HEK293 (cell line): ENCODE data around the gene SHOC2.

ENCODE experiments used
- CTCF ChIA-PET: fragments of 350-600 bp; formaldehyde crosslinking; extraction: SDS; loops from one replicate; lab custom pipeline; 2021; ENCODE audit warnings: antibody characterized with exemption; lab: Yijun Ruan, JAX
- POLR2A ChIA-PET: fragments of 300-600 bp; formaldehyde crosslinking; extraction: SDS; loops from one replicate; lab custom pipeline; 2020; ENCODE audit warnings: antibody characterized with exemption, inconsistent platforms; lab: Yijun Ruan, JAX
- H3K27ac ChIP-seq: fragments of 200-500 bp; sonication (Bioruptor generic); 2 replicates; pipeline ENCODE4 v1.5.1; 2014; ENCODE audit warnings: low read depth, low read length, control low read depth, inconsistent platforms; ENCODE audit errors: extremely low read depth
- H3K36me3 ChIP-seq, 2 experiments: fragments of 200-500 bp in 1 of 2; sonication (Bioruptor generic) in 1 of 2; 1 replicate in 1 of 2; 2 replicates in 1 of 2; pipeline ENCODE4 v1.5.1; 2014 to 2017; ENCODE audit warnings: inconsistent platforms in 2 of 2, low read length in 2 of 2; ENCODE audit not compliant: control insufficient read depth in 2 of 2, insufficient read depth in 1 of 2
- H3K4me1 ChIP-seq: fragments of 200-500 bp; sonication (Bioruptor generic); 2 replicates; pipeline ENCODE4 v1.5.1; 2014; ENCODE audit warnings: mild to moderate bottlenecking, low read length, inconsistent platforms; ENCODE audit not compliant: control insufficient read depth, insufficient read depth
- H3K4me3 ChIP-seq: 2 replicates; pipeline ENCODE4 v1.5.1; 2011; ENCODE audit warnings: low read depth, mild to moderate bottlenecking, control low read depth, low read length, moderate library complexity
- H3K9me3 ChIP-seq: fragments of 200-500 bp; sonication (Bioruptor generic); 2 replicates; pipeline ENCODE4 v1.5.1; 2014; ENCODE audit warnings: low read depth, low read length, inconsistent platforms; ENCODE audit not compliant: control insufficient read depth, insufficient read depth
- BCL11B ChIP-seq: fragments of 450-650 bp; formaldehyde crosslinking; IDR thresholded peaks from 2 replicates; pipeline ENCODE4 v1.5.1; 2016; ENCODE audit warnings: low read depth, missing biosample characterization, missing genetic modification characterization
- BCL6B ChIP-seq: fragments of 450-650 bp; formaldehyde crosslinking; IDR thresholded peaks from 2 replicates; pipeline ENCODE4 v1.5.1; 2017; ENCODE audit warnings: missing biosample characterization, missing genetic modification characterization
- PRDM10 ChIP-seq: fragments of 450-650 bp; formaldehyde crosslinking; IDR thresholded peaks from 2 replicates; pipeline ENCODE4 v1.5.1; 2016; ENCODE audit warnings: missing biosample characterization, missing genetic modification characterization
- SP2 ChIP-seq: fragments of 450-650 bp; formaldehyde crosslinking; IDR thresholded peaks from 2 replicates; pipeline ENCODE4 v1.5.1; 2016; ENCODE audit warnings: missing biosample characterization, missing genetic modification characterization
- YY2 ChIP-seq: fragments of 450-650 bp; formaldehyde crosslinking; IDR thresholded peaks from 2 replicates; pipeline ENCODE4 v1.5.1; 2016; ENCODE audit warnings: missing biosample characterization, missing genetic modification characterization
- ZBTB17 ChIP-seq: fragments of 450-650 bp; formaldehyde crosslinking; IDR thresholded peaks from 2 replicates; pipeline ENCODE4 v1.5.1; 2016; ENCODE audit warnings: missing biosample characterization, missing genetic modification characterization
- ZBTB20 ChIP-seq: fragments of 450-650 bp; formaldehyde crosslinking; IDR thresholded peaks from 2 replicates; pipeline ENCODE4 v1.5.1; 2016; ENCODE audit warnings: missing biosample characterization, missing genetic modification characterization
- ZBTB21 ChIP-seq: fragments of 450-650 bp; formaldehyde crosslinking; IDR thresholded peaks from 2 replicates; pipeline ENCODE4 v1.5.1; 2017; ENCODE audit warnings: missing biosample characterization, missing genetic modification characterization
- ZEB2 ChIP-seq: fragments of 450-650 bp; formaldehyde crosslinking; IDR thresholded peaks from 2 replicates; pipeline ENCODE4 v1.5.1; 2016; ENCODE audit warnings: missing biosample characterization, missing genetic modification characterization
- ZFP37 ChIP-seq: fragments of 450-650 bp; formaldehyde crosslinking; IDR thresholded peaks from 2 replicates; pipeline ENCODE4 v1.5.1; 2016; ENCODE audit warnings: missing biosample characterization, missing genetic modification characterization
- ZNF175 ChIP-seq: fragments of 450-650 bp; formaldehyde crosslinking; IDR thresholded peaks from 2 replicates; pipeline ENCODE4 v1.5.1; 2016; ENCODE audit warnings: missing biosample characterization, missing genetic modification characterization
- ZNF223 ChIP-seq: fragments of 450-650 bp; formaldehyde crosslinking; IDR thresholded peaks from 2 replicates; pipeline ENCODE4 v1.5.1; 2016; ENCODE audit warnings: missing biosample characterization, missing genetic modification characterization
- ZNF292 ChIP-seq: fragments of 450-650 bp; formaldehyde crosslinking; IDR thresholded peaks from 2 replicates; pipeline ENCODE4 v1.5.1; 2016; ENCODE audit warnings: low read depth, missing biosample characterization, missing genetic modification characterization, borderline replicate concordance
- ZNF335 ChIP-seq: fragments of 450-650 bp; formaldehyde crosslinking; conservative IDR thresholded peaks from 2 replicates; pipeline ENCODE4 v1.5.1; 2016; ENCODE audit warnings: missing biosample characterization, missing genetic modification characterization
- ZNF350 ChIP-seq: fragments of 450-650 bp; formaldehyde crosslinking; IDR thresholded peaks from 2 replicates; pipeline ENCODE4 v1.5.0; 2017; ENCODE audit warnings: missing biosample characterization, mild to moderate bottlenecking, missing genetic modification characterization
- ZNF514 ChIP-seq: fragments of 450-650 bp; formaldehyde crosslinking; IDR thresholded peaks from 2 replicates; pipeline ENCODE4 v1.5.1; 2016; ENCODE audit warnings: missing biosample characterization, missing genetic modification characterization
- ZNF529 ChIP-seq: fragments of 450-650 bp; formaldehyde crosslinking; IDR thresholded peaks from 2 replicates; pipeline ENCODE4 v1.5.1; 2017; ENCODE audit warnings: missing genetic modification characterization, missing biosample characterization; ENCODE audit not compliant: insufficient replicate concordance
- ZNF555 ChIP-seq: fragments of 450-650 bp; formaldehyde crosslinking; conservative IDR thresholded peaks from 2 replicates; pipeline ENCODE4 v1.5.1; 2017; ENCODE audit warnings: missing biosample characterization, mild to moderate bottlenecking, missing genetic modification characterization, inconsistent platforms
- ZNF639 ChIP-seq: fragments of 450-650 bp; formaldehyde crosslinking; IDR thresholded peaks from 2 replicates; pipeline ENCODE4 v1.5.1; 2016; ENCODE audit warnings: missing biosample characterization, missing genetic modification characterization
- ZNF654 ChIP-seq: fragments of 450-650 bp; formaldehyde crosslinking; IDR thresholded peaks from 2 replicates; pipeline ENCODE4 v1.5.1; 2016; ENCODE audit warnings: low read depth, missing biosample characterization, missing genetic modification characterization
- ZNF747 ChIP-seq: fragments of 450-650 bp; formaldehyde crosslinking; IDR thresholded peaks from 2 replicates; pipeline ENCODE4 v1.5.1; 2016; ENCODE audit warnings: missing biosample characterization, missing genetic modification characterization
- ZNF791 ChIP-seq: fragments of 450-650 bp; formaldehyde crosslinking; IDR thresholded peaks from 2 replicates; pipeline ENCODE4 v1.5.1; 2016; ENCODE audit warnings: missing biosample characterization, missing genetic modification characterization
- ZNF830 ChIP-seq: fragments of 450-650 bp; IDR thresholded peaks from 2 replicates; pipeline ENCODE4 v1.5.0; 2018; ENCODE audit warnings: missing biosample characterization, missing genetic modification characterization, low read depth, mild to moderate bottlenecking, moderate library complexity
- ZNF843 ChIP-seq: fragments of 450-650 bp; formaldehyde crosslinking; IDR thresholded peaks from 2 replicates; pipeline ENCODE4 v1.5.1; 2016; ENCODE audit warnings: missing biosample characterization, missing genetic modification characterization

Gene SHOC2

DNA sequence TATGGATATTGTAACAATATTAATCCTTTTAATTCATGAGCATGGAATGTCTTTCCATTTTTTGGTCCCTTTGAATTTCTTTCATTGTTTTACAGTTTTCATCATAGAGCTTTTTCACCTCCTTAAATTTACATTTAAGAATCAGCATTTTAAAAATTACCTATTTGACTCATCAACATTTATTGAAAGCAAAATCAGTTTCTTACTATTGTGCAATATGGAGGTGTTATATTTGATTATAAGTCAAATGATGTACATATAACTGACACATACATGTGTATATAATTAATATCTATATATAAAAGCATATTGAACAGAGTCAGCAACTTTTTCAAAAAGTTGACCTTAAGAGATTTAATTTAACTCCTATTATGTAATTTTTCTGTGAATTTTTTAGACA is 52.2 kb downstream of the SHOC2 start:
- TF ChIP-seq ZNF654 (no peak), YY2 (tag by site-specific recombination) (no peak), ZEB2 (tag by site-specific recombination) (no peak), ZBTB17 (tag by site-specific recombination) (no peak), ZNF514 (no peak), ZFP37 (tag by site-specific recombination) (no peak)
- no peaks in the 10 kb centered on the region; a peak in 2 of 3 replicates for H3K36me3 ChIP-seq
- no peak overlapping the region for H3K27ac ChIP-seq
- H3K4me3 ChIP-seq: no peak overlapping the region
- ChIA-PET POLR2A (no interaction called here), CTCF (no interaction called here)
- no peaks in the 10 kb centered on the region for H3K9me3 ChIP-seq
- peaks cover 5% of the 10 kb centered on the region; the same call in 1 of the 2 replicates for H3K4me1 ChIP-seq

DNA sequence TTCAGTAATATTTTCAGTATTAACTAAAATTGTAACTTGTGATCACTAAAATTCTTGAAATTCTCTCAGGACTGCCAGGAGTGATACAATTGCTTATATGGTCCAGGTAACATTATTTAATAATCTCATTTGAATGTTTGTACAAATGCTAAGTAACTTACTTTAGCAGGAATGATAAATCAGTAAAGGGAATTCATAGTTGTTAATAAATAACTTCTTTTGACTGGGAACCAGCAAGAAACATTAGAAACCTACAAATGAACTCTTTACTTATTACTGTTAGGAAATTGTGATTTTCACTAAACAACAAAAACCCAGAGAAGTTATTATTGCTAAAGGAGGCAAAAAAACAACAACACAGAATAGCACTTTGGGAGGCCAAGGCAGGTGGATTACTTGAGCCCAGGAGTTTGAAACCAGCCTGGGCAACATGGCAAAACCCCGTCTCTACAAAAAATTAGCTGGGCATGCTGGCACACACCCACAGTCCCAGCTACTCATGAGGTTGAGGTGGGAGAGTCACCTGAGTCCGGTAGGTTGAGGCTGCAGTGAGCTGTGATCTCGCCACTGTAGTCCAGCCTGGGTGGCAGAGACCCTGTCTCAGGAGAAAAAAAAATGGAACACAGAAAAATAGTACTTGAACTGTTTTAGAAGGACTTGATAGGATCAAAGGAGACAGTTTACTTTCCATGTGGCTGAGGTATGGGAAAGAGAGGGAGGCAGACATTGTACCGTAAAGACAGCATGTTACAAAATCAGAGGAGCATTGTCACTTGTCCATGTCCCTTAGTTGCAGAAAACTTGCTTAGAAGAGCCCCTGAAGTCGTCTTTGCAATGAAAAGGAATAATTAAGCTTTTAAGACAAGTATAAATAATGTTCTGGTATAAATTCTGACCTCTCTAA is 53.1 kb downstream of the SHOC2 start:
- H3K4me1 ChIP-seq: 0 out of 2 replicates have a peak, but pooled peaks cover 2% of the 10 kb centered on the region
- TF ChIP-seq ZNF791 (tag by site-specific recombination) (no peak), PRDM10 (tag by site-specific recombination) (no peak), ZBTB21 (tag by site-specific recombination) (no peak), ZNF292 (tag by site-specific recombination) (no peak), ZNF639 (tag by site-specific recombination) (no peak), ZNF350 (tag by site-specific recombination) (no peak), ZNF830 (no peak), ZNF747 (tag by site-specific recombination) (no peak), SP2 (tag by site-specific recombination) (no peak), ZNF335 (tag by site-specific recombination) (no peak), BCL11B (tag by site-specific recombination) (no peak), ZNF843 (tag by site-specific recombination) (no peak), BCL6B (tag by site-specific recombination) (no peak), ZNF555 (no peak), ZNF529 (tag by site-specific recombination) (no peak), ZNF175 (tag by site-specific recombination) (no peak), ZBTB20 (no peak), ZNF223 (tag by site-specific recombination) (no peak)
- CTCF ChIA-PET: no interaction called here
- H3K4me3 ChIP-seq: no peak overlapping the region
- H3K27ac ChIP-seq: no peak overlapping the region
- H3K36me3 ChIP-seq: no peaks in the 10 kb centered on the region; a peak in 2 of 3 replicates
- H3K9me3 ChIP-seq: no peaks in the 10 kb centered on the region
- POLR2A ChIA-PET: no interaction called here
